Measurements from ENCODE around the gene CAPN15. TPM values are rescaled to one million over a fixed set of nuclear protein-coding genes. Genes with fewer than 3 reads are reported as not detected.

The CAPN15 gene
- total and polyA plus RNA-seq, 9 of the 15 experiments (the other 6 are each of a cell fraction or from before 2014, with no cell fraction given), result 0.62 to 111 (median 14.2) TPM

GRCh38 chr16:567373-568256, 40.1 kb downstream of the CAPN15 start (continued):
- TF ChIP-seq MGA (IDR thresholded peaks at IDR 0.05), result no peak
- 0 out of 2 replicates have a peak, but pooled peaks have one; percentile 11 for TF ChIP-seq TOE1 (IDR thresholded peaks at IDR 0.05; ENCODE audit: borderline replicate concordance)
- TF ChIP-seq TOE1 (CRISPR knock-in tag; IDR thresholded peaks at IDR 0.05; ENCODE audit: borderline replicate concordance, low read depth), result no peak
- no peak for TF ChIP-seq EGR1 (conservative IDR thresholded peaks at IDR 0.05)
- no peak for TF ChIP-seq SREBF2 (CRISPR knock-in tag; IDR thresholded peaks at IDR 0.05)
- TF ChIP-seq ZNF217 (CRISPR knock-in tag; IDR thresholded peaks at IDR 0.05), result no peak
- no peak for TF ChIP-seq MXD1 (CRISPR knock-in tag; IDR thresholded peaks at IDR 0.05; ENCODE audit: borderline replicate concordance, poor library complexity, severe bottlenecking)
- no peak for TF ChIP-seq FOXK1 (CRISPR knock-in tag; IDR thresholded peaks at IDR 0.05; ENCODE audit: borderline replicate concordance)
- TF ChIP-seq POLR2H (tag; IDR thresholded peaks at IDR 0.05; ENCODE audit: low read depth), result no peak
- TF ChIP-seq FOSL1 (tag; conservative IDR thresholded peaks at IDR 0.05), result no peak
- no peak for TF ChIP-seq FOXP1 (CRISPR knock-in tag; IDR thresholded peaks at IDR 0.05)
- TF ChIP-seq SLC30A9 (CRISPR knock-in tag; IDR thresholded peaks at IDR 0.05), result no peak
- TF ChIP-seq ZNF639 (CRISPR knock-in tag; conservative IDR thresholded peaks at IDR 0.05 in 1 of 2, IDR thresholded peaks at IDR 0.05 in 1 of 2), result no peak; a peak in 1 of 4 replicates

Measured in K562 (cell line).